A673 (cell line): ENCODE measurements around the gene TMEM63B.

Experiments
- CTCF ChIP-seq: fragments of 300-800, 200-600 bp; sonication (generic); conservative IDR thresholded peaks from 2 replicates; pipeline ENCODE4 v1.5.1; 2017; ENCODE audit warnings: low read depth, mild to moderate bottlenecking, antibody characterized with exemption, low read length, moderate library complexity, mixed read lengths
- EZH2 ChIP-seq: fragments of 200-600 bp; sonication (generic); IDR thresholded peaks from 2 replicates; pipeline ENCODE4 v1.6.1; 2017; ENCODE audit warnings: borderline replicate concordance, low read depth, mild to moderate bottlenecking, mixed read lengths, antibody characterized with exemption, low read length; ENCODE audit not compliant: poor library complexity, severe bottlenecking

GRCh38 chr6:44080561-44081521, 46.5 kb upstream of the TMEM63B start:
- no peak for TF ChIP-seq CTCF
- no peak for TF ChIP-seq EZH2
